GM18517 (cell line): ENCODE results near the gene KLB.
A peak's percentile ranks its signal among the peaks of the same experiment; 100 is the strongest.

Source experiments
- ATAC-seq: cut with Tn5 transposase; IDR thresholded peaks from one replicate; pipeline ENCODE4 v1.9.1; 2021; ENCODE audit warnings: mild to moderate bottlenecking, moderate library complexity; ENCODE audit not compliant: unreplicated experiment

The KLB gene

GRCh38 chr4:39458505-39459300, 52.0 kb downstream of the KLB start, which contains the start of the genes LIAS and RPL9:
TSS of gene LIAS (plus strand) at chr4:39459056. CDS start at chr4:39459118, 62 bp downstream.
TSS of gene RPL9 (minus strand) at chr4:39458922. CDS start at chr4:39458439, 483 bp downstream.
- peak; percentile 88 for ATAC-seq

- no peak for ATAC-seq
Measured at GRCh38 chr4:39464886-39465501, 58.3 kb downstream of the KLB start.

DNA sequence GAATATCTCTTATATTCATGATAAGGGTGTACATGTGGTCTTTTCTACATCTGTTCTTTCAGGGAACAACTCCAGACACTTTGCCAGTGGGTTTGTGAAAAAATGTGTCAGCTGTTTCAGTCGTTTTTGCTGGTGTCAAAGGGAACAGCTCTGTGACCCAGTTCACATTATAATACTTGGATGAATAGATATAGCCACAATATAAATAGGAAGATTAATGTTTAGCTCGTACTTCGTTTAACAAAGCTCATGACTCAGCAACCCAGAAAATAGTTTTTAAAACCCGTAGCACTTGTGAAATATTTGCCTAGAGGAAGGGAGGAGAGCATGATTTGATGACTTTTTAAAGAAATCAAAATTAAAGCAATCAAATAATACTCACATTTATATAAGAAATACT, 60.0 kb downstream of the KLB start:
- ATAC-seq = no peak

DNA sequence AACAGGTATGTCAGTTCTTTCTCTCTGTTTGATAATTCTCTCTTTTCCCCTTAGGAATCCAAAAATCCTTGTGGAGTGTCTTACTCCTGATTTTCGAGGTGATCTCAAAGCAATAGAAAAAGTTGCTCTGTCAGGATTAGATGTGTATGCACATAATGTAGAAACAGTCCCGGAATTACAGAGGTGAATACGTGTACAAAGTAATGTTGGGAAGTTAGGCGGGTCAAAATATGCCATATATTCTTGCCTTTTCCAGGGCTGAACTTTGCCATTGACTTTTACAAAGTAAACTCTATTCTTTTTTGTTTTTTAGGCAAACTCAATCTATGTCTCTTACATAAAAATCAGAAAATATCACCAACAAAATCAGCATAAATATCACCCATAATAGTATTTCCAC, 60.7 kb downstream of the KLB start:
- ATAC-seq = no peak

DNA sequence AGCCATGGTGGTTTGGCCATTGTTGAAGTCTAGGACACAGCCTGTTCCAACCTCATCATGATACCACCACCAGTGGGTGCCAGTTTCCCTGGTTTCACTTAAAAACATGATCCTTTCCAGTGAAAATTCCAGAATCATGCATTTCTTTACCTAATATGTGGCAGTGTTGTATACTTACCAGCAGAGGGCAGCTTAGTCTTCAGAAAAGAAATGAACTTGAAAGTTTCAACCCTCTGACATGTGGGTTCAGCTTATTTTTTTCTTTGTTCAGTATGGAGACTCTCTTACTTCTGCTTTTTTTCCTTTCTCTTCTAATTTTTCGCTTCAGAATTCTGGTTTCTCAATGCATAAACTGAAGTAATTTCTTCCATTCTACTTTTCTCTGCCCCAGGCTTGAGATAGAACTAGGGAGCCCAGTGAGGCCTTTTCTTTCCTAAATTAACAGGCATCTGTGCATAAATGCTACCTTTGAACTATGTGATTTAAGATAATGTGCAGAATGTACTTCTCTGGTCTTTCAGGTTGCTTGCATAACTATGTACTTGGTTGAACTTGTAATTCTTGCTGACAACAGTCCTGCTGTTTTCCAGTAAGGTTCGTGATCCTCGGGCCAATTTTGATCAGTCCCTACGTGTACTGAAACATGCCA, 62.8 kb downstream of the KLB start:
- ATAC-seq = peak; percentile 91

- no peak for ATAC-seq
Measured at GRCh38 chr4:39470402-39470801, 63.7 kb downstream of the KLB start.

GRCh38 chr4:39472396-39472795, 65.7 kb downstream of the KLB start:
- no peak for ATAC-seq

DNA sequence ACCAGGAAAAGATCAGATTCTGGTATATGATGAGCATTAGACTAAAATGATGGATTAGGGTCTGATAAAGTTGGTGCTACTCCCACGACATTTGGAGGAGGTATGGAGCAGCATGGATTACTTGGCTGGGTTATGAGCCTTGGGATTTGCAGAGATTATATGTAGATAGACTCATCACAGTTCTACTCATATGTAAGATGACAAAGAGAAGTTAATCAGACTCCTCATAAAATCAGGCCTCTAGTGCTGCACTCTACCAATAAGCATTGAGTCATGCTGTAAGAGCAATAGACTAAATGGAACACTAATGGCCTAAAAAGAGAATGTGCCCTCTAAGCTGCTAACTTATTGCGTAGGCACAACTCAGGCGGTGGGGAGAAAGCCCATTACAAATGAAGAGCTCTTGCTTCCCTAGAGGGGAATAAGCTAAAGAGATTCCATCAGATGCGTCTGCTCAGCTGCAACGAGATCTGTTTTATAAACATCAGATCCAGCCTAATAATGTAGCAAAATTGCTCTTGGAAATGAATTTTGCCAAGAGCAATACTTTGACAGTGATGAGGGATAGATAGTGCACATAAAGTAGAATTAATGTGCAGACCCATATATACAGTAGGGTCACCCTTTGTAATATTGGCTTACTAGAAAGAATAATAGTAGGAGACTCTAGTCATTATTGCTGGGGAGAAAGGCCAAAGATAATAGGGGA, 69.6 kb downstream of the KLB start:
- ATAC-seq = no peak

GRCh38 chr4:39480251-39480650, 73.5 kb downstream of the KLB start:
- no peak for ATAC-seq

DNA sequence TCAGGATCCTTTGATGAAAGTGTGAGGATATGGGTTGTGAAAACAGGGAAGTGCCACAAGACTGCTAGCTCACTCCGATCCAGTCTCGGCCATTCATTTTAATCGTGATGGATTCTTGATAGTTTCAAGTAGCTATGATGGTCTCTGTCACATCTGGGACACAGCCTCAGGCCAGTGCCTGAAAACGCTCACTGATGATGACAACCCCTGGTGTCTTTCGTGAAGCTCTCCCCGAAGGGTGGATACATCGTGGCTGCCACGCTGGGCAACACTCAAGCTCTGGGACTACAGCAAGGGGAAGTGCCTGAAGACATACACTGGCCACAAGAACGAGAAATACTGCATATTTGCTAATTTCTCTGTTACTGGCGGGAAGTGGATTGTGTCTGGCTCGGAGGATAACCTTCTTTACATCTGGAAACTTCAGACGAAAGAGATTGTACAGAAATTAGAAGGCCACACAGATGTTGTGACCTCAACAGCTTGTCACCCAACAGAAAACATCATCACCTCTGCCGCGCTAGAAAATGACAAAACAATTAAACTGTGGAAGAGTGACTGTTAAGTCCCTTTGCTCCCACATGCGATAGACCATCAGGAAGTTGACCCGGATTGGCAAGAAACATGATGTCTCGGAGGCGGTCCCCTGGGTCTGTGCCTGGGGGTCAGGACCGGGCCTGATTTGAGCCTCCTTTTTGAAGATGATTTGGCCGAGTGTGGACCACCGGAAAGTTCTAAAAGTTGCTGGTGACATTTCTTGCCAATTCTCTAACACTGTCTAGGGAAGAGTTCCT, 74.4 kb downstream of the KLB start:
- ATAC-seq = no peak

DNA sequence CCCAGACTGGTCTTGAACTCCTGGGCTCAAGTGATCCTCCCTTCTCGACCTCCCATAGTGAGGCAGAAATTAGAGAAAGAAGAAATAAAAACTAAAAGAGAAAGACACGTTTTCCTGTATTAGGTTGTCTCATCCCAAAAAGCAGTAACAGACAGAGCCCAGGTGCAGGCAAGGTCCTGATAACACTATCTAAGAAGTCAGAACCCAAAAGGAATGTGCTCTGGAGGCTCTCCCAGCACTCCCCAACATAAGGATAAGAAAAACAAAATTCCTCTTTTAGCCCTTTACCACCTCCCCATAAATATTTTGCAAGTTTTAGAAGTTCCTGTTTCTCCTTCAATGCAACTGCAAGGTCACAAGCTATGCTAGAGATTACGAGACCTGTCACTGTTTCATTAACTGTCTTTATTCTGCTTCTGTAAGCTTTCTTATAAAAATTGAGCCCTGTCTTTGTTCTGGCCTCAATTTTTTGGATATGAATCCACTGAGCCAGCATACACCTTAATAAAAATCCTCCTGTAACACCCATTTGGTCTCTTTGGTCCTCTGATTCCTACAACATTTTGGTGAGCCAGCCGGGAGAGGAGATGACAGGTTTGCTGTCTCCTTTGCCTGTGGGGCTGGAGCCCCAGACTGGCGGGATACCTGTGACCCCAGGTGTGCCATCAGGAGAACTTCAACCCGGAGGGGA, 78.0 kb downstream of the KLB start:
- no peak for ATAC-seq

DNA sequence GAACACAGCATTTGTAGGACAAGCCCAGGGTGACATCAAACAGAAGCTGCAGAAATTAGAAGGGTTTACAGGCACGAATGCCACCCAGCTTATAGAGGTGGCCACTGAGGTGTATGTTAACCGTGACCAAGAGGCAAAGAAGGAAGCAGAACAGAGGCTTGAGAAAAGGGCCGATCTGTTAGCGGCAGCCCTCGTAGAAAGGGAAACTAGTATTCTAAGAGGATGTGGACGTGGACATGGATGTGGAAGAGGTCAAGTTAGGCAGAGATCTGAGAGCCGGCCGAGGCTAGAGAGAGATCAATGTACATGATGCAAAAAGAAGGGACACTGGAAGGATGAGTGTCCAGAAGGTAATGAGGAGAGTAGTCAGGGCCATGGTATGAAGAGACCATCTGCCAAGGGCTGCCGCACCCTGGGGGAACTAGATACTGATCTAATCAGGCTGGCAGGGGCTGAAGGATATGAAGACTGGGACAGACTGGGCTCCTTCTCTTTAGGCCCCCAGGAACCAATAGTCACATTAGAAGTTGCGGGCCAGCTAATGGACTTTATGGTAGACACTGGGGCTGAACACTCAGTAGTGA, 79.6 kb downstream of the KLB start:
- ATAC-seq = no peak

DNA sequence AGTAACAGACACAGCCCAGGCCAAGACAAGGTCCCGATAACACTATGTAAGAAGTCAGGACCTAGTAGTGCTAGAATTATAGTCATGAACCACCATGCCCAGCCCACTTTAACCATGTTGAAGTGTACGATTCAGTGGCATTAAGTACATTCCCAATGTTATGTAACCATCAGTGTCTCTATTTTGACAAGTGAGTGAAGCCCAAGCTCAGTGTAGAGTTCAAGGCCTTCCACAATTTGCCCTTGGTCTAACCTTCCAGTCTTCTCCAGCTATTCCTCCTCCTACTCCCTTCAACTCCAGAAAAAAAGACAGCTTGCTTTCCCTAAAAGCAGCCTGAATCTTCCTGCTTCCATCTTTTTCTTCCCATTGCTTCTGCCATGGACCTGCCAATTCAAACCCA, 83.6 kb downstream of the KLB start:
- ATAC-seq = no peak

DNA sequence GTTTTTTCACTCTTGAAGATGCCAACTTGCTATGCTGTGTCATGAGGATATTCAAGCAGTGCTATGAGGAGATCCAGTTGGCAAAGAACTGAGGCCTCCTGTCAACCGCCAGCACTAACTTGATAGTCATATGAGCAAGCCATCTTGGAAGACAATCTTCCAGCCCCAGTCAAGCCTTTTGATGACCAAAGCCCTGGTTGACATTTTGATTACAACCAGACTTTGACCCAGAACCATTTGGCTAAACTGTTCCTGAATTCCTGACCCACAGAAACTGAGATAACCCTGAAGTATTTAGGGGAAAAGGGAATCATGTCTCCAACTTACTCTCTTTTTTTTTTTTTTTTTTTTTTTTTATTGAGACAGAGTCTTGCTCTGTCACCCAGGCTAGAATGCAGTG, 87.6 kb downstream of the KLB start:
- ATAC-seq = no peak

- ATAC-seq = no peak
Measured at GRCh38 chr4:39495446-39496213, 88.9 kb downstream of the KLB start.

GRCh38 chr4:39497909-39498726, 91.4 kb downstream of the KLB start:
- ATAC-seq = no peak

- ATAC-seq = no peak
Measured at GRCh38 chr4:39498727-39499020, 91.9 kb downstream of the KLB start.
